Activated naive CD8-positive, alpha-beta T cell treated with anti-CD3 and anti-CD28 coated beads, Interleukin-2, amount 50 U/mL, for 16 hours (primary cell): ENCODE measurements around the gene STRC.
"Not testable (repeated sequence)": the region's sequence is repeated elsewhere in the genome, so short reads cannot be mapped to it uniquely, and the experiment has no call there.

ENCODE experiments used
- DNase-seq: peaks from one replicate; pipeline ENCODE4 v3.0.0-alpha.2; 2020; ENCODE audit warnings: low read depth, low spot score

Gene STRC

GRCh38 chr15:43563793-43564192, 54.8 kb downstream of the STRC start:
- DNase-seq, result not testable (repeated sequence)

DNA sequence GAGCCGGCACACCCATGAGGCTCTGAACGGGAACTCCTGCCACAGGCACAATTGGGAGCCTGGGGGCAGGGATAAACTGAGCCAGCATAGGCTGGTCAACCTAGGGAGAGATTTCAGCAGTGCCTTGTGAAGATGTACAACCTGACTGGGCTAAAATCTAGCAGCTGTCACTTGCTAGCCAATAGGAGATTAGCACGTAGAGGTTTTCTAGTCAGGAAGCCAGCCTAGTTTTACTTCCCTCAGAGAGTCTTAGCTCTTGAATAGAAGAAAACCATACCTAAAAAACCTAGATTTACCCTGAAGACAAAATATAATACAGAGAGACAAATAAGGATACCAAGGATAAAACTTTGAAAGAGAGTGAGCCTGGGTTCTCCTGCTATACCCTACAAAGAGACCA, 55.8 kb downstream of the STRC start:
- not testable (repeated sequence) for DNase-seq

DNA sequence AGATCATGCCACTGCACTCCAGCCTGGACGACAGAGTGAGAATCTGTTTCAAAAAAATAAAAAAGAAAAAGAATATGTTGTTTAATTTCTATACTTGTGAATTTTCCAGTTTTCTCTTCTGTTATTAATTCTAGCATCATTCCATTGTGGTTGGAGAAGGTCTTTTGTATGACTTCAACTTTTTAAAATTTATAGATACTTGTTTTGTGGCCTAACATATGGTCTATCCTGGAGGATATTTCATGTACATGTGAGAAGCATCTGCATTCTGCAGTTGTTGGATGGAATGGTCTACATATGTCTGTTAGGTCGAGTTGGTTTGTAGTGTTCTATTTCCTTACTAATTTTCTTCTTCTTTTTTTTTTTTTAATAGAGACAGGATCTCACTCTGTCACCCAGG, 65.6 kb downstream of the STRC start:
- no peak for DNase-seq

GRCh38 chr15:43552256-43552655, 66.3 kb downstream of the STRC start:
- no peak for DNase-seq

- DNase-seq, result no peak
Measured at GRCh38 chr15:43550527-43551363, 67.9 kb downstream of the STRC start.
